Measurements from ENCODE around the gene SEM1. TPM values are rescaled to one million over a fixed set of nuclear protein-coding genes. Genes with fewer than 3 reads are reported as not detected.

The SEM1 gene
- polyA plus RNA-seq, 1 experiment, result 15.7 TPM

- ChIA-PET CTCF (no interaction called here), POLR2A (no interaction called here)
- DNase-seq (ENCODE audit: low read depth), result no peak
- Histone ChIP-seq H3K36me3 (ENCODE audit: control insufficient read depth, insufficient read depth, low read length) (no peaks in the 10 kb centered on the region), H3K27me3 (ENCODE audit: control insufficient read depth, insufficient read depth, low read length) (no peaks in the 10 kb centered on the region), H3K4me3 (ENCODE audit: low read depth, low read length) (no peak overlapping the region)
- no peak for TF ChIP-seq CTCF (IDR thresholded peaks at IDR 0.05; ENCODE audit: insufficient read depth, low read depth, low read length)
These were observed 8.7 kb upstream of the SEM1 start for GRCh38 chr7:96718107-96719003.

GRCh38 chr7:96713037-96713436 is 3.4 kb upstream of the SEM1 start:
- POLR2A ChIA-PET, result no interaction called here
- Histone ChIP-seq H3K4me3 (ENCODE audit: low read depth, low read length) (no peak overlapping the region), H3K27me3 (ENCODE audit: control insufficient read depth, insufficient read depth, low read length) (no peaks in the 10 kb centered on the region), H3K36me3 (ENCODE audit: control insufficient read depth, insufficient read depth, low read length) (no peaks in the 10 kb centered on the region)
- DNase-seq (ENCODE audit: low read depth), result no peak
- no peak for TF ChIP-seq CTCF (IDR thresholded peaks at IDR 0.05; ENCODE audit: insufficient read depth, low read depth, low read length)
- CTCF ChIA-PET, result no interaction called here

- no peak for DNase-seq (ENCODE audit: low read depth)
- POLR2A ChIA-PET, result no interaction called here
- Histone ChIP-seq H3K36me3 (ENCODE audit: control insufficient read depth, insufficient read depth, low read length) (no peaks in the 10 kb centered on the region), H3K27me3 (ENCODE audit: control insufficient read depth, insufficient read depth, low read length) (no peaks in the 10 kb centered on the region), H3K4me3 (ENCODE audit: low read depth, low read length) (no peak overlapping the region)
- TF ChIP-seq CTCF (IDR thresholded peaks at IDR 0.05; ENCODE audit: insufficient read depth, low read depth, low read length), result no peak
- CTCF ChIA-PET, result no interaction called here
These were observed 898 bp upstream of the SEM1 start for GRCh38 chr7:96710544-96710943.

- Histone ChIP-seq H3K4me3 (ENCODE audit: low read depth, low read length) (peak overlapping the region; percentile 84), H3K27me3 (ENCODE audit: control insufficient read depth, insufficient read depth, low read length) (no peaks in the 10 kb centered on the region), H3K36me3 (ENCODE audit: control insufficient read depth, insufficient read depth, low read length) (no peaks in the 10 kb centered on the region)
- POLR2A ChIA-PET, result no interaction called here
- DNase-seq (ENCODE audit: low read depth), result no peak
- TF ChIP-seq CTCF (IDR thresholded peaks at IDR 0.05; ENCODE audit: insufficient read depth, low read depth, low read length), result no peak
- CTCF ChIA-PET, result no interaction called here
These were observed 774 bp downstream of the SEM1 start for GRCh38 chr7:96708872-96709271.

- no peak for TF ChIP-seq CTCF (IDR thresholded peaks at IDR 0.05; ENCODE audit: insufficient read depth, low read depth, low read length)
- no peak for DNase-seq (ENCODE audit: low read depth)
- Histone ChIP-seq H3K36me3 (ENCODE audit: control insufficient read depth, insufficient read depth, low read length) (no peaks in the 10 kb centered on the region), H3K4me3 (ENCODE audit: low read depth, low read length) (peak overlapping the region; percentile 84), H3K27me3 (ENCODE audit: control insufficient read depth, insufficient read depth, low read length) (no peaks in the 10 kb centered on the region)
- ChIA-PET POLR2A (no interaction called here), CTCF (no interaction called here)
These were observed 1.5 kb downstream of the SEM1 start for GRCh38 chr7:96707901-96708774.
